22Rv1 (cell line): ENCODE results near the gene TAOK3.
"Not testable (repeated sequence)": the region's sequence is repeated elsewhere in the genome, so short reads cannot be mapped to it uniquely, and the experiment has no call there.

Experiments
- H3K27ac ChIP-seq: fragments of 450-650 bp; 2 replicates; pipeline ENCODE4 v1.5.1; 2017
- ZFX ChIP-seq: fragments of 450-650 bp; IDR thresholded peaks from 2 replicates; pipeline ENCODE4 v1.6.1; 2017; ENCODE audit warnings: antibody characterized with exemption, borderline replicate concordance
- TF ChIP-seq, protein P1 (sequence below): fragments of 450-650 bp; IDR thresholded peaks from 2 replicates; pipeline ENCODE4 v1.5.1; 2017; ENCODE audit warnings: mild to moderate bottlenecking

Gene TAOK3

DNA sequence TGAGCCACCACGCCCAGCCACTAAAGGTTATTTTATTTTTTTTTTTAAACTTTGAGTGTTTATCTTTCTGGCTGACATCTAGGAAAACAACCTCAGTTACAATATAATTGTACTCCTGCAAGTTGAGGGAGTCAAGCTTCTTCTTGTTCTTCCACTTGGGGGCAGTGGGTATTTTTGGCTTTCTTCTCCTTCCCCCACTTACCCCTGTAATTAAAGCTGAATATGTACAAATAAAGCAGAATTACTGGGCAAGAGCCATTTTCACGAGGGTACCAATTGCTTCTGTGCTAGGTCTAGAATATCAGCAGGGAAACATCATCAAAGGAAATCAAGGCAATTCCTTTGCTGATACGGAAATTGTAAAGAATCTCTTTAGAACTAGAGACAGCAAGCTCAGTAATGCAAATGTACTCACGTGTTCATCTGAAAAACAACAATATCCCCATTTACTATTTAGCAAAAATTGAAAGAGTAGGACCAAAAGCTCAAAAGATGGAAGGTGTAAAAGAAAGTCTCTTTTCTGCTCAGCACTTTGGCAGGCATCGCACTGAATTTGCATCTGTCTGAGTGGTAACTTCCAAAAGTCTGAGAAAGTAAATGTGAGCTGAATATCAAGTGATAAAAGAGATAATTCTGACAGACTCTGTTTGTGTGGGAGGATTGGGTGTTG lies 72.8 kb downstream of the TAOK3 start:
- no peak overlapping the region for H3K27ac ChIP-seq
- TF ChIP-seq, protein P1, sequence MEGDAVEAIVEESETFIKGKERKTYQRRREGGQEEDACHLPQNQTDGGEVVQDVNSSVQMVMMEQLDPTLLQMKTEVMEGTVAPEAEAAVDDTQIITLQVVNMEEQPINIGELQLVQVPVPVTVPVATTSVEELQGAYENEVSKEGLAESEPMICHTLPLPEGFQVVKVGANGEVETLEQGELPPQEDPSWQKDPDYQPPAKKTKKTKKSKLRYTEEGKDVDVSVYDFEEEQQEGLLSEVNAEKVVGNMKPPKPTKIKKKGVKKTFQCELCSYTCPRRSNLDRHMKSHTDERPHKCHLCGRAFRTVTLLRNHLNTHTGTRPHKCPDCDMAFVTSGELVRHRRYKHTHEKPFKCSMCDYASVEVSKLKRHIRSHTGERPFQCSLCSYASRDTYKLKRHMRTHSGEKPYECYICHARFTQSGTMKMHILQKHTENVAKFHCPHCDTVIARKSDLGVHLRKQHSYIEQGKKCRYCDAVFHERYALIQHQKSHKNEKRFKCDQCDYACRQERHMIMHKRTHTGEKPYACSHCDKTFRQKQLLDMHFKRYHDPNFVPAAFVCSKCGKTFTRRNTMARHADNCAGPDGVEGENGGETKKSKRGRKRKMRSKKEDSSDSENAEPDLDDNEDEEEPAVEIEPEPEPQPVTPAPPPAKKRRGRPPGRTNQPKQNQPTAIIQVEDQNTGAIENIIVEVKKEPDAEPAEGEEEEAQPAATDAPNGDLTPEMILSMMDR: no peak
- TF ChIP-seq ZFX: no peak

DNA sequence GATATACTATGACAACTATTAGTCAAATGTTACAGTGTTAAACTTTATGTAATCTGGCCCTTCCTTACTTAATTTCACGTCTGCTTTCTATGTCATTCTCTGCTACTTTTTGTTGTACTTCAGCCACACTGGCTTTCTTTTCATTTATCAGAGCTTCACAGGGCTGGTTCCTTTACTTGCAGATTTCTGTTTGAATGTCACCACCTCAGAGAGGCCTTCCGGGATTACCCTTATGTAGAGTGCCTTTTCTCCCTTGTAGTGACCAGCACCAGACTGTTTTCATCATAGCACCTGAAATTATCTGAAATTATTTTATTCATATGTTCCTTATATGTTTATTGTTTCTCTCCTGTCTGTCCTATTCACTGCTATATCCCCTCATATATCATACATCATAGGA lies 75.4 kb downstream of the TAOK3 start:
- TF ChIP-seq ZFX: no peak
- TF ChIP-seq, protein P1: no peak
- H3K27ac ChIP-seq: no peak overlapping the region

DNA sequence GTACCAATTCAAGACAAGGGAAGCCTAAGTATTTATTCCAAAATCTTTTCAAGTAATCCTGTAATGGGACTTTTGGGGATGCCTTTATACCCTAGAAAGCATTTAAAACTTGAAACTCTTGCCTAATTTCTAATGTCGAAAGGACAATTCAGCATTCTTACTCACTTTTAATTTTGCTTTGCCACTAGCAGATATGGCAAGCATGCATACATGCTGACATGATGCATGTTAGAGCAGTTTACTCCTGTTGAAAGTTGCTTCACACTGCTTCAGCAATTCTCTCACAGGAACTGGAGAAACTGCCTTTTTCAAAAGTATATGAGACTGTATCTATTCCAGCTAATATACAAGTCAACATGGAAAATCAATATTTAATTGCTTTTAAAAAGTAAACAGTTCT lies 79.9 kb downstream of the TAOK3 start:
- TF ChIP-seq ZFX: no peak
- TF ChIP-seq, protein P1: no peak
- no peak overlapping the region for H3K27ac ChIP-seq

DNA sequence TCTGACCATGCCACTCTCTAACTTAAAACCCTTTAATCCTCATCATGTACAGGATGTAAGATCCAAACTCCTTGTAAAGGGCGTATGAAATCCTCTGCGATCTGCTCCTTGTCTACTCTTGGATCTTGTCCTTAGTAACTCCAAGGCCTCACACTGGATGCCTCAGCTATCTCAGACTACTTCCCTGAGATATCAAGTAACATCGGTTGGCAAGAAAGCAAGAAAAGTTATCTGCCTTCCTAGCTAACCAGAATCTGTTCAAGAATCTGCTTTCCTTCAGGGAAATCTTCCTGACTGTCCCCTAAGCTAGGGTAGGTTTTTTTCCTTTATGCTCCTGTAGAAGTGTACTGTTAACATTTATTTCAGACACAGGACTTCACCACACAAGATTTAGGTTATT lies 82.6 kb downstream of the TAOK3 start:
- no peak overlapping the region for H3K27ac ChIP-seq
- TF ChIP-seq, protein P1: no peak
- TF ChIP-seq ZFX: no peak

DNA sequence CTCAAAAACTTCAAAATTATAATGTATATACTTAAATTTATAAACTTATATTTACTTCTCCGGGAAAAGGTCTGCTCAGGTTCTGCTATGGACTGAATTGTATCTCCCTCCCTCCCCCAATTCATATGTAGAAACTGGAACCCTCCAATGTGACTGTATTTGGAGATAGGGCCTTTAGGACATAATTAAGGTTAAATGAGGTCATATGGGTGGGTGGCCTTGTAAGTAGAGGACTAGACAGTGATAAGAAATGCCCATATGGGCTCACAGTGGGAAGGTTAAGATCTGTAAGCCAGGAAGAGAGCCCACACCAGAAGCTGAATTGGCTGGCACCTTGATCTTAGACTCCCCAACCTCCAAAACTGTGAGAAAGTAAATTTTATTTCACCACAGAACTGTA lies 84.5 kb downstream of the TAOK3 start:
- no peak for TF ChIP-seq ZFX
- TF ChIP-seq, protein P1: no peak
- H3K27ac ChIP-seq: no peak overlapping the region

DNA sequence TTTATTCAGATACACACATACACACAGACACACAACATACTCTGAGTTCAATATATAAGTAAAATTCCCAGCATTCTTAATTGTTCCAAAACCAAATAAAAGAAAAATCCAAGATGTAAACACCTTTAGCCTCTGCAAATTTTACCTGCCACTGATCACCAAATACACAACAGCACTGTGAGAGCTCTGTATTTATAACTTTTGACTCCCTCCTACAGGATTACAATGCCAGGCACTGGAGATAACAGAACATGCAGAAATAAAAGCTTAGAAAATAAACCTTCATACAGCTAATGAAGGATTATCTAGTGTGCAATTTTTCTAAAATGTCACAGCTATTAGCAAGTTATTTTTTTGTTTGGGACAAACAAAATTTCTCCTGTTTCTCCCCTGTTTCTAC lies 85.0 kb downstream of the TAOK3 start:
- no peak for TF ChIP-seq ZFX
- TF ChIP-seq, protein P1: no peak
- H3K27ac ChIP-seq: no peak overlapping the region

DNA sequence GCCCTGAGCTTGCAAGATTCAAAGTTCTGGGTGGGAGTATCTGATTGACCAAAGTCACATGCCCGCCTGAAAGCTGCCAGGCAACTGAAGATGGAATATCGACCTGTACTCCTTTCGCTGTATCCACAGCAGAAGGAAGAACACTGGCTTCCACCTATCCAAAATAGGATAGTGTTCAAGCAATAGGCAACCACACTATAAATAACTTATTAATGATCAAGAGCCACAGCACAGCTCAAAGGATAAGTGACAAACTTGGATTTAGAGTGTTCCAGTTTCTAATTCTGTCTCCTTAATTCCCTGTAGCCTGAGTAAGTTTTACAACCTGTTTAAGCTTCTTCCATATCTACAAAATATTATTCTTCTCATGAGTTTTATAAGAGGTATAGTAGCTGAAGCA lies 89.9 kb downstream of the TAOK3 start:
- no peak for TF ChIP-seq ZFX
- TF ChIP-seq, protein P1: no peak
- H3K27ac ChIP-seq: no peak overlapping the region

DNA sequence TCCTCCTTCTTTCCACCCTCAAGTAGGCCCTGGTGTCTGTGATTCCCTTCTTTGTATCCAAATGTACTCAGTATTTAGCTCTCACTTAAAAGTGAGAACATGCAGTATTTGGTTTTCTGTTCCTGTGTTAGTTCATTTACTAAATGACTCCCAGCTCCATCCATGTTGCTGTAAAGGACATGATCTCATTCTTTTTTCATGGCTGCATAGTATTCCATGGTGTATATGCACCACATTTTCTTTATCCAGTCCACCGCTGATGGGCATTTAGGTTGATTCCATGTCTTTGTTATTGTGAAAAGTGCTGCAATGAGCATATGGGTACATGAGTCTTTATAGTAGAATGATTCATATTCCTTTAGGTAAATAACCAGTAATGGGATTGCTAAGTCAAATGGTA lies 94.4 kb downstream of the TAOK3 start:
- H3K27ac ChIP-seq: not testable (repeated sequence)
